Inflammatory macrophage treated with lipopolysaccharide for 4 hours (primary cell): Measurements from ENCODE around the gene SMS.

Source experiments
- DNase-seq: peaks from one replicate; pipeline ENCODE4 v3.0.0-alpha.2; 2020

The SMS gene

GRCh38 chrX:21985332-21985777 is 44.8 kb downstream of the SMS start:
- peak; percentile 65 for DNase-seq

GRCh38 chrX:21986596-21986995 is 46.1 kb downstream of the SMS start:
- DNase-seq: no peak

GRCh38 chrX:21989384-21989783 is 48.9 kb downstream of the SMS start:
- DNase-seq: peak; percentile 87

GRCh38 chrX:21990832-21991231 is 50.3 kb downstream of the SMS start:
- DNase-seq: peak; percentile 79

GRCh38 chrX:21991504-21991903 is 51.0 kb downstream of the SMS start:
- DNase-seq: peak; percentile 19

- DNase-seq: peak; percentile 86
Measured at GRCh38 chrX:21993265-21993664, 52.8 kb downstream of the SMS start.

GRCh38 chrX:21996872-21997455 is 56.5 kb downstream of the SMS start:
- peak; percentile 87 for DNase-seq

GRCh38 chrX:21998037-21998436 is 57.5 kb downstream of the SMS start:
- DNase-seq: peak; percentile 11

- no peak for DNase-seq
Measured at GRCh38 chrX:22004866-22005265, 64.4 kb downstream of the SMS start.

- no peak for DNase-seq
Measured at GRCh38 chrX:22012051-22012450, 71.5 kb downstream of the SMS start.

GRCh38 chrX:22012931-22013330 is 72.4 kb downstream of the SMS start:
- DNase-seq: no peak

GRCh38 chrX:22015139-22015750 is 74.7 kb downstream of the SMS start:
- no peak for DNase-seq

- DNase-seq: no peak
Measured at GRCh38 chrX:22021751-22022324, 81.3 kb downstream of the SMS start.

- no peak for DNase-seq
Measured at GRCh38 chrX:22024577-22024976, 84.1 kb downstream of the SMS start.

- no peak for DNase-seq
Measured at GRCh38 chrX:22025751-22026150, 85.2 kb downstream of the SMS start.

GRCh38 chrX:22026731-22027130 is 86.2 kb downstream of the SMS start:
- DNase-seq: no peak

GRCh38 chrX:22032084-22032483 is 91.6 kb downstream of the SMS start, which contains the start of gene PHEX:
TSS of gene PHEX (plus strand) at chrX:22032325. CDS start at chrX:22033006, 681 bp downstream.
- DNase-seq: no peak

- no peak for DNase-seq
Measured at GRCh38 chrX:22032506-22032905, 92.0 kb downstream of the SMS start.

- DNase-seq: no peak
Measured at GRCh38 chrX:22033818-22034217, 93.3 kb downstream of the SMS start.

GRCh38 chrX:22035236-22035635 is 94.7 kb downstream of the SMS start:
- no peak for DNase-seq

GRCh38 chrX:22037225-22037624 is 96.7 kb downstream of the SMS start:
- DNase-seq: no peak

- no peak for DNase-seq
Measured at GRCh38 chrX:22037911-22038537, 97.5 kb downstream of the SMS start.

GRCh38 chrX:22039541-22039940 is 99.0 kb downstream of the SMS start:
- no peak for DNase-seq

- no peak for DNase-seq
Measured at GRCh38 chrX:22040184-22040583, 99.7 kb downstream of the SMS start.
